NCI-H1417 (cell line): ENCODE data around the gene SLIT1.

Experiments used
- DNase-seq, 3 experiments: peaks; one replicate each; lab custom pipeline; 2025; lab: John Stamatoyannopoulos, UW

The SLIT1 gene

GRCh38 chr10:97203220-97203619, 17.5 kb upstream of the SLIT1 start:
- DNase-seq, result no peak

GRCh38 chr10:97200616-97201015, 14.9 kb upstream of the SLIT1 start:
- no peak for DNase-seq

- DNase-seq, result no peak
Observed at GRCh38 chr10:97199152-97199551, 13.4 kb upstream of the SLIT1 start.

- no peak for DNase-seq
Observed at GRCh38 chr10:97197030-97197500, 11.3 kb upstream of the SLIT1 start.

DNA sequence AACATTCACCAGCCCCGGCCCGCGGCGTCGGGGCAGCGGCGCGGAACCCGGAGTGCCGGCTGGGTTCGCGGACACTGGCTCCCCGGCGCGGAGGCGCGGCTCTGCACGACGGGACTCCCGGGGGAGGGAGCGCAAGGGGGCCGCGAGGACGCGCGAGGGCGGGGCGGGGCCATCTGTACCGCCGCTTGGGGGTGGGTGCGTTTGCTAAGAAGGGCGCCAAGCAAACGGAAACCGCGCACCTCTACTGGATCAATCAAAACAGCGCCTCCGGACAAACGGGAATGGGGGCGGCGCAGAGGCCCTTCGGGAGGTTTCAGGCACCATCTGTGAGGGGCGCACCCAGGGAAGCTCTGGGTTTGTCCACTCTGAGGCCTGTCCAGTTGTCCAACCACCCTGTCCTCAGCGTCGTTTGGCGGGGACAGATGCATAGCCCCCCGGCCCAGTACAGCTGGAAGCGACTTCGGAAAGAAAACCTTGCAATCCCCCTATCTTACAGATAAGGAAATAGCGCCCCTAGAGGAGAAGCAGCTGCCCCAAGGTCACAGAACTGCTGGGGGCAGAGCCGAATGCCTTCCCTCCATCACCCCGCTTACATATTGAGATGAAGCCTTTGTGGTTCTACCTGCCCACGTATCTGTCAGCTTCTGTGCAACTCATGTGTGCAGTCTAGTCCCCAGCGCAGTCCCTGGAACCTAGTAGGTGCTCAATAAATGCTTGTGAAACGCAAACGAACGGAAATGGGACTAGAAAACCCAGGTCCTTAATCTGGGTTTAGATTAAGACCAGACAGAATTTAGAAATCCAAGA, 10.7 kb upstream of the SLIT1 start:
- peak; percentile 67 to 87 (median 77) for DNase-seq

GRCh38 chr10:97195706-97196222, 10.0 kb upstream of the SLIT1 start:
- DNase-seq, result peak in 1 of 3 experiments; percentile 56

- DNase-seq, result no peak
Observed at GRCh38 chr10:97192952-97193435, 7.2 kb upstream of the SLIT1 start.

GRCh38 chr10:97190450-97190849, 4.7 kb upstream of the SLIT1 start:
- DNase-seq, result no peak

DNA sequence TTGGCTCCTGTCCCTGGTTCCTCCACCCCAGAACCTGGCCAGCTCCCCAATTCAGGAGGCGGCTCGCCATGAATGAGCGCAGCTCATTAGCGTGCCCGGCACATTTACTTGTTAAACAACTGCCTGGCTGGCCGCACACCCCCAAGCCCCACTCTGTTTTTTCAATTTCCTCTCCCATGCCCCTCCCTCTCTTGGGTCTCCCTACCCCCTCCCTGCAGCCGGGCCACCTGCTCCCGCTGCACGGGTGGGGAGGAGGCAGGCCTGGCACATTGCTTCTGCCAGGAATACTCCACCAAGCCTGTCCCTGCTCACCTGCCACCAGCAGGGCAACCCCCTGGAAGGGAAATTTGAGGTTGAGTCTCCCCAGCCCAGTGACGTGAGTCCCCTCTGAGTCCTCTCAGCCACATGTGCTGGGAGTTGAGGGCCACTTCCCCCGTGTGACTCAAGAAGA, 2.5 kb upstream of the SLIT1 start:
- DNase-seq, result peak; percentile 59 to 79 (median 69)

DNA sequence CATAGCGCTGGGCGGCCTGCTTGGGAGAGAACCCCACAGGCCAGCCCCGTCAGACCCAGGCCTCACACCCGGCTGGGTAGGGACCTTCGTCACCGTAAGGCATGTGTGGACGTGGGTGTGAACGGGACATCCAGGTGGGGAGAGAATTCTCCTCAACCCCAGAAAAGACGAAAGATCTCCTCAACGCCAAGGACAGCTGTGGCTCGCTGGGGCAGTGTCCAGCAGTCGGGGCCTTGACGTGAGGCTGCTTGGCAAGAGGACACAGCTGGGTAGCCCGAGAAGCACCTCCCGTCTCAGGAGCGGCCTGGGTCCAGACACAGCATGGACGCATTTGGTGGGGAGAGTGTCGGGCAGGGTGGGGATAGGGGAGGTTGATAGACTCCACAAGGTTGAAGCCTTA, 1.2 kb upstream of the SLIT1 start:
- DNase-seq, result no peak

- DNase-seq, result peak in 1 of 3 experiments; percentile 54
Observed at GRCh38 chr10:97184971-97185325, 811 bp downstream of the SLIT1 start.

DNA sequence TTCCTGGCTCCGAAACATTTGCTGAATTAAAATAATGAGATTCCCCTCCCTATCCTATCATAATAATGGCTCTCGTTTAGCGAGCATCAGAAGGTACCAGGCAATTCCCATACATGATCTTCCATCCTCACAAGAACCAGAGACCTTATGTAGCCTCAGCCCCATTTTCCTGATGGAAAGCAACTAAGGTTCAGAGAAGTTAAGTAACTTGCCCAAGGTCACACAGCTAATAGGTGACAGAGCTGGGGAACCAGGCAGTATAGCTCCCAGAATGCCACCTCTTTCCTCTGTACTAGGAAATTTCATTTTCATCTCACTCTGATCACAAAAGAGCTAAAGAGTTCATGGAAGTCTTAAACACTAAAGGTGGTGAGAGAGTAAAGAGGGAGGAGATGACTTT, 2.4 kb downstream of the SLIT1 start:
- DNase-seq, result no peak

DNA sequence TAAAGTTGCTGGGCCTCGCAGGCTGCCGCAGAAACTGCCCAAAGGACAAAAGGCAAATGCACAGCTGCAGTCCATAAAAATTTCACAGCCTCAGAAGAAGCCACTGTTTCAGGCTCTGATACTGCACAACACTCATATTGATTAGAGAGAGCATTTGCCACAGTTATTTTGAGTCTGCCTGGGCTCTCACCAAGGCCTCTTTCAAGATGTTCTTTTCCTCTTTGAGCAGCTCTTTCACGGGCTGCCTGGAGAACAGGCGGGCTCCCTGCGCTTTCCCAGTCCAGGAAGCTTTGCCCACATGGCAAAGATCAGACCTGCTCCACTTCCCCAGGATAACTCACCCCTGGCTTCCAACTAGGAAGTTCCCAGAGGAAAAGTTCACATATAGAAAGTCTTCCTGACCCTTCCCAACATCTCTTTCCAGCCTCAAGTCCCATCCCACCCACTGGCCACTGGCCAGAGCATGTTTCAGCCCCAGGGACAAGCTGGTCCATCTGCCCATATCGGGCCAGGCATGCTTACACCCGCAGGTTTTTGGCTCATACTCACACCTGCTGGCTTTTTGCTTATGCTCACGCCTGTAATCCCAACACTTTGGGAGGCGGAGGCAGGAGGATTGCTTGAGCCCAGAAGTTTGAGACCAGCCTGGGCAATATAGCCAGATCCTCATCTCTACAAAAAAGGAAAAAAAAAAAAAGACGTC, 3.3 kb downstream of the SLIT1 start:
- no peak for DNase-seq

DNA sequence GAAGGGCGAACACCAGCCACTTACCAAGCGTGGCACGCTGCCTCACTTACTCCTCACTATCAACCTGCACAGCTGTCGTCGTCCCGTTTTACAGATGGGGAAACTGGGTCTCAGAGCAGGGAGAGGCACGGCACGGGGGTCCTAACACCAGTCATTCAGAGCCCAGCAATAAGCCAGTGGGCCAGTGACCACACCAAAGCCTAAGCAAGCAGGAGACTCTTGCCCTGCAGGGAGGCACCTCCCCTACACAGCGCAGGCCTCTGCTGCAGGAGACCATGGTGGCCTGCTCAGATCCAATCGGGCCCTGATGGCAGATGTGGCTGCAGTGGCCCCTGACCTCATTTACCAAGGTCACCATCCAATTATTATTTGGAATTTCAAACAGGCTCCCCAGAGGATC, 4.8 kb downstream of the SLIT1 start:
- DNase-seq, result no peak

- DNase-seq, result no peak
Observed at GRCh38 chr10:97180363-97180755, 5.4 kb downstream of the SLIT1 start.

- peak in 2 of 3 experiments; percentile 84 to 96 for DNase-seq
Observed at GRCh38 chr10:97179731-97180362, 5.9 kb downstream of the SLIT1 start.

DNA sequence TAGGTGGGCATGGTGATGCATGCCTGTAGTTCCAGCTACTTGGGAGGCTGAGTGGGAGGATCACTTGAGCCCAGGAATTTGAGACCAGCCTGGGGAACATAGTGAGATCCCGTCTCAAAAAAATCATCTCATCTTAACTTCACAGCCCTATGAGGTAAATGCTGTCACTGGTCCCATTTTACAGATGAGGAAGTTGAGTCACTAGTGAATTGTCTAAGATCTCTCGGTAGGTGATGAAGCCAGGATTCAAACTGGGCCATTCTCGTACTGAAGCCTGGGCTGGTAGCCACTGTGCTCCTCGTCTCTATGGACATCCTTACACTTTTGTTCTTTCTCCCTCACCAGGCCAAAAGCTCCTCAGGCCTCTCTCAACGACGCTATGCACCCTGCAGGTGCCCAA, 6.4 kb downstream of the SLIT1 start:
- DNase-seq, result no peak

DNA sequence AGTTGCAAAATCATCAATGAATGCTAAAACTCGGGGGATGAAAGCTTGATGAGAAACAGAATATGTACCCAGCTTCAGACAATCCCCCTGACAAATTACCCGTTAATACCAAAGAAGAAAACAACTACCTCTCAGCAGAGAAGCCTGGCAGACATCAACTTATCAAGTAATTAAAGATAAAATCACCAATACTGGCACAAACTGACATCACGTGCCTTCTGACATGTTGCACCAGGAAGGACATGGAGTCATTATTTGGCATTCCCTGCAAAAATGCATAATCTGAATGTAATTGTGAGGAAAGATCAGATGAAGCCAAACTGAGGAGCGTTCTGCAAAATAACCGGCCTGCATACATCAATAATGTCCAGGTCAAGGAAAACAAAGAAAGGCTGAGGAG, 7.7 kb downstream of the SLIT1 start:
- no peak for DNase-seq

- DNase-seq, result no peak
Observed at GRCh38 chr10:97176226-97176625, 9.5 kb downstream of the SLIT1 start.

DNA sequence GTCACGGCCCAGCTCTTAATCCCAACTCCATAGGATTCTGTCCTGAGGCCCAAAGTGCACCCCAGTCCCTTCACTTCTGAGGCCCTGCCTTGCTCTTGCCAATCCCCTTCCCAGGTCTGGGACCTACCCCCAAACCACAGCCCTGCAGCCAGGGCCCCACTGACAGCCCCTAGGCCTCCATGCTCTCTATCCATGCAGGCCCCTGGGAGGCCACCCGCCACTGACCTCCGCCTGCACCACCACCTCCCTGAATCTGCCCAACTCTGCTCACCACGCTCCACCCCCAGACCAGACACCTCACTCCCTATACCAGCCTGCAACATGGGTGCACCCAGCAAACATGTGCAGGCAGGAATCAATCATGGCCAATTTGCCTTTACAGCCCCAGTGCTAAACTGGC, 10.2 kb downstream of the SLIT1 start:
- DNase-seq, result no peak

DNA sequence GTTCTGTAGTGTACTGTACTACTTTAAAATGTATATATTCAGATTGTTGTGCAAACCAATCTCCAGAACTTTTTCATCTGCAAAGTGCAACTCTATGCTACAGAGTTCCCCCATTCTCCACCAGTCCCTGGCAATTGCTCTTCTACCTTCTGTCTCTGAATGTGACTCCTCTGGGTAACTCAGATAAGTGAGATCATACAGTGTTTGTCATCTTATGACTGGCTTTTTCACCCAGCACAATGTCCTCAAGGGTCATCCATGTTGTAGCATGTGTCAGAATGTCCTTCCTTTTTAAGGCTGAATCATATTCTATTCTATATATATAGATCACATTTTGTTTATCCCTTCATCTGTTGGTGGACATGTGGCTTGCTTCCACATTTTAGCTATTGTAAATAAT, 10.8 kb downstream of the SLIT1 start:
- DNase-seq, result no peak

GRCh38 chr10:97174276-97174775, 11.4 kb downstream of the SLIT1 start:
- no peak for DNase-seq
